GM19023 (cell line): ENCODE data around the gene ZNF732.
"Not testable (repeated sequence)": the region's sequence is repeated elsewhere in the genome, so short reads cannot be mapped to it uniquely, and the experiment has no call there.

ENCODE experiments used
- ATAC-seq: cut with Tn5 transposase; IDR thresholded peaks from one replicate; pipeline ENCODE4 v1.9.1; 2021; ENCODE audit warnings: mild to moderate bottlenecking, moderate library complexity; ENCODE audit not compliant: unreplicated experiment

Gene ZNF732

GRCh38 chr4:253936-254756 lies 51.1 kb downstream of the ZNF732 start:
- ATAC-seq: no peak

GRCh38 chr4:252065-252601 lies 53.1 kb downstream of the ZNF732 start:
- ATAC-seq: no peak

GRCh38 chr4:244471-244870 lies 60.8 kb downstream of the ZNF732 start:
- ATAC-seq: no peak

GRCh38 chr4:243426-243825 lies 61.8 kb downstream of the ZNF732 start:
- no peak for ATAC-seq

- ATAC-seq: peak; percentile 58
These were observed 63.0 kb downstream of the ZNF732 start for GRCh38 chr4:242121-242848.

GRCh38 chr4:241411-241810 lies 63.9 kb downstream of the ZNF732 start:
- not testable (repeated sequence) for ATAC-seq

- ATAC-seq: no peak
These were observed 69.2 kb downstream of the ZNF732 start for GRCh38 chr4:236028-236427.

- ATAC-seq: no peak
These were observed 71.1 kb downstream of the ZNF732 start for GRCh38 chr4:234178-234577.

GRCh38 chr4:223913-224497 lies 81.3 kb downstream of the ZNF732 start:
- no peak for ATAC-seq
